Measurements from ENCODE around the gene PNLDC1.

DNA sequence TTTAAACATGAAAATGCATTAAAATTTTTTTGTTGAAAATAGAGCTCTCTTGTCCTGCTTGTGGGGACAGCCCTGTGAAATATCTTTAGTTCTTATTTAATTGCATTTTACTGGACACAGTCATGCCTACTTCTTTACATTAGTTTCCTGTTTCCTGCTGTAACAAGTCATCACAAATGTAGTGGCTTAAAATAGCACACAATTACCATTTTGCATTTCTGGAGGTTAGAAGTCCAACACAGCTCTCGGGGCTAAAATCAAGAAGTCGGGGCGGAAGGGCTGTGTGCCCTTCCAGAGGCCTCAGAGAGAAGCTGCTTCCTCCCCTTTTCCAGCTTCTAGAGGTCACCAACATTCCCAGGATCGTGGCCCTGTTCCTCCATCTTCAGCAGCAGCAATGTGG, 29.4 kb downstream of the PNLDC1 start:
- TF ChIP-seq, protein P1, sequence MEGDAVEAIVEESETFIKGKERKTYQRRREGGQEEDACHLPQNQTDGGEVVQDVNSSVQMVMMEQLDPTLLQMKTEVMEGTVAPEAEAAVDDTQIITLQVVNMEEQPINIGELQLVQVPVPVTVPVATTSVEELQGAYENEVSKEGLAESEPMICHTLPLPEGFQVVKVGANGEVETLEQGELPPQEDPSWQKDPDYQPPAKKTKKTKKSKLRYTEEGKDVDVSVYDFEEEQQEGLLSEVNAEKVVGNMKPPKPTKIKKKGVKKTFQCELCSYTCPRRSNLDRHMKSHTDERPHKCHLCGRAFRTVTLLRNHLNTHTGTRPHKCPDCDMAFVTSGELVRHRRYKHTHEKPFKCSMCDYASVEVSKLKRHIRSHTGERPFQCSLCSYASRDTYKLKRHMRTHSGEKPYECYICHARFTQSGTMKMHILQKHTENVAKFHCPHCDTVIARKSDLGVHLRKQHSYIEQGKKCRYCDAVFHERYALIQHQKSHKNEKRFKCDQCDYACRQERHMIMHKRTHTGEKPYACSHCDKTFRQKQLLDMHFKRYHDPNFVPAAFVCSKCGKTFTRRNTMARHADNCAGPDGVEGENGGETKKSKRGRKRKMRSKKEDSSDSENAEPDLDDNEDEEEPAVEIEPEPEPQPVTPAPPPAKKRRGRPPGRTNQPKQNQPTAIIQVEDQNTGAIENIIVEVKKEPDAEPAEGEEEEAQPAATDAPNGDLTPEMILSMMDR (IDR thresholded peaks at IDR 0.05; ENCODE audit: low read depth, low read length, missing input control): no peak
- TF ChIP-seq, protein P2, sequence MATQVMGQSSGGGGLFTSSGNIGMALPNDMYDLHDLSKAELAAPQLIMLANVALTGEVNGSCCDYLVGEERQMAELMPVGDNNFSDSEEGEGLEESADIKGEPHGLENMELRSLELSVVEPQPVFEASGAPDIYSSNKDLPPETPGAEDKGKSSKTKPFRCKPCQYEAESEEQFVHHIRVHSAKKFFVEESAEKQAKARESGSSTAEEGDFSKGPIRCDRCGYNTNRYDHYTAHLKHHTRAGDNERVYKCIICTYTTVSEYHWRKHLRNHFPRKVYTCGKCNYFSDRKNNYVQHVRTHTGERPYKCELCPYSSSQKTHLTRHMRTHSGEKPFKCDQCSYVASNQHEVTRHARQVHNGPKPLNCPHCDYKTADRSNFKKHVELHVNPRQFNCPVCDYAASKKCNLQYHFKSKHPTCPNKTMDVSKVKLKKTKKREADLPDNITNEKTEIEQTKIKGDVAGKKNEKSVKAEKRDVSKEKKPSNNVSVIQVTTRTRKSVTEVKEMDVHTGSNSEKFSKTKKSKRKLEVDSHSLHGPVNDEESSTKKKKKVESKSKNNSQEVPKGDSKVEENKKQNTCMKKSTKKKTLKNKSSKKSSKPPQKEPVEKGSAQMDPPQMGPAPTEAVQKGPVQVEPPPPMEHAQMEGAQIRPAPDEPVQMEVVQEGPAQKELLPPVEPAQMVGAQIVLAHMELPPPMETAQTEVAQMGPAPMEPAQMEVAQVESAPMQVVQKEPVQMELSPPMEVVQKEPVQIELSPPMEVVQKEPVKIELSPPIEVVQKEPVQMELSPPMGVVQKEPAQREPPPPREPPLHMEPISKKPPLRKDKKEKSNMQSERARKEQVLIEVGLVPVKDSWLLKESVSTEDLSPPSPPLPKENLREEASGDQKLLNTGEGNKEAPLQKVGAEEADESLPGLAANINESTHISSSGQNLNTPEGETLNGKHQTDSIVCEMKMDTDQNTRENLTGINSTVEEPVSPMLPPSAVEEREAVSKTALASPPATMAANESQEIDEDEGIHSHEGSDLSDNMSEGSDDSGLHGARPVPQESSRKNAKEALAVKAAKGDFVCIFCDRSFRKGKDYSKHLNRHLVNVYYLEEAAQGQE (IDR thresholded peaks at IDR 0.05): no peak
- no peak for TF ChIP-seq GABPA (IDR thresholded peaks at IDR 0.05 in 1 of 2, conservative IDR thresholded peaks at IDR 0.05 in 1 of 2)
- no peak for TF ChIP-seq SP1 (IDR thresholded peaks at IDR 0.05)
- TF ChIP-seq, protein P3, sequence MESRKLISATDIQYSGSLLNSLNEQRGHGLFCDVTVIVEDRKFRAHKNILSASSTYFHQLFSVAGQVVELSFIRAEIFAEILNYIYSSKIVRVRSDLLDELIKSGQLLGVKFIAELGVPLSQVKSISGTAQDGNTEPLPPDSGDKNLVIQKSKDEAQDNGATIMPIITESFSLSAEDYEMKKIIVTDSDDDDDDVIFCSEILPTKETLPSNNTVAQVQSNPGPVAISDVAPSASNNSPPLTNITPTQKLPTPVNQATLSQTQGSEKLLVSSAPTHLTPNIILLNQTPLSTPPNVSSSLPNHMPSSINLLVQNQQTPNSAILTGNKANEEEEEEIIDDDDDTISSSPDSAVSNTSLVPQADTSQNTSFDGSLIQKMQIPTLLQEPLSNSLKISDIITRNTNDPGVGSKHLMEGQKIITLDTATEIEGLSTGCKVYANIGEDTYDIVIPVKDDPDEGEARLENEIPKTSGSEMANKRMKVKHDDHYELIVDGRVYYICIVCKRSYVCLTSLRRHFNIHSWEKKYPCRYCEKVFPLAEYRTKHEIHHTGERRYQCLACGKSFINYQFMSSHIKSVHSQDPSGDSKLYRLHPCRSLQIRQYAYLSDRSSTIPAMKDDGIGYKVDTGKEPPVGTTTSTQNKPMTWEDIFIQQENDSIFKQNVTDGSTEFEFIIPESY (IDR thresholded peaks at IDR 0.05): no peak
- TF ChIP-seq RAD21 (IDR thresholded peaks at IDR 0.05): no peak
- TF ChIP-seq EGR1 (IDR thresholded peaks at IDR 0.05; ENCODE audit: low read depth in 2 of 2): no peak
- no peak for TF ChIP-seq TAF1 (conservative IDR thresholded peaks at IDR 0.05)
- no peak for TF ChIP-seq NR2F2 (IDR thresholded peaks at IDR 0.05)

Data from liver (tissue), 3 donors.